Germinal center (tissue), 1 donor: ENCODE measurements around the gene APBB2.
"Not testable (repeated sequence)": the region's sequence is repeated elsewhere in the genome, so short reads cannot be mapped to it uniquely, and the experiment has no call there.

ENCODE experiments used
- DNase-seq: peaks from one replicate; pipeline ENCODE4 v3.0.0; 2012; ENCODE audit warnings: mixed read lengths, low spot score

Gene APBB2

DNA sequence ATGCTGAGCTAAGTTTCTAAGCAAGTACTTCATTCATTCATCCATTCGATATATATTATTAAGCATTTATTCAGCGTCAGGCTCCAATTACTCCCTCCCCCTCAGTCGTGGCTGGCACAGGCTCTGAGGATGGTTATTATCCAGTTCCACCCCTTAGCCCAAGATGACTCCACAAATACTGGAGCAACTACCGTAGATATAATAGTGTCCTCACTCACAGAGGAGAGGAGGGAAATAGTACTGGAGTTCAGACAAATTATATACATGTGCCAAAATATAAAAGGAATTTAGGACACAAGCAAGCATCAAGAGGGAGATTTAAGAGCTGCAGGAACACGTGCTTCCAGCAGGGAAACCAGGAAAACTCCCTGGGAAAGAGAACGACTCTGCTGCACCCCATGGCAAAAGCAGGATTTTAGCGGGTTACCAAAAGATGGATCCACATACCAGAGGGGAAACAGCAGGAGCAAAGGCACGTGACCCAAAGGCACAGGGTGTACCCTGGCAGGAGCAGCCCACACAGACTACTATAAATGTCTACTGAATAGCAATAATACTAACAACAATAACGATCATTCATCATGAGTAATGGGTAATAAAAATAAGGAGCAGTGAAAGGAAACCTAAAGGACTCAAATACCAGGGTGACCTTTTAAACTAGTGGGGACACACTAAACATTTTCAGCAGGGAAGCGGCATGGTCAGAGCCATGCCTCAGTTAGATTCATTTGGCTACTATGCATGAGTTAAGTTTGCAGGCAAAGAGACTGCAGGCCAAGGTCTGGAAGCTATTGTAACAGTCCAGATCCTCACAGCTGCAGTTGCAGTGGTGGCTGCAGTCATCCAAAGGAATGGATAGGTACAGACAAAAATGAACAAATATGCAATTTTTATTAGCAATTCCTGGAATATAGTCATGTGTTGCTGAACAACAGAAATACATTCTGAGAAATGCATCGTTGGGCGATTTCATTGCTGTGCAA, 153.7 kb downstream of the APBB2 start:
- DNase-seq = no peak

DNA sequence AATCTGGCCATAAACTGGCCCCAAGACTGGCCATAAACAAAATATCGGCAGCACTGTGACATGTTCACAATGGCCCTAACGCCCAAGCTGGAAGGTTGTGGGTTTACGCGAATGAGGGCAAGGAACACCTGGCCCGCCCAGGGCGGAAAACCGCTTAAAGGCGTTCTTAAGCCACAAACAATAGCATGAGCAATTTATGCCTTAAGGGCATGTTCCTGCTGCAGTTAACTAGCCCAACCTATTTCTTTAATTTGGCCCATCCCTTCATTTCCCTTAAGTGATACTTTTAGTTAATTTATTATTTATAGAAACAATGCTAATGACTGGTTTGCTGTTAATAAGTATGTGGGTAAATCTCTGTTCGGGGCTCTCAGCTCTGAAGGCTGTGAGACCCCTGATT, 154.9 kb downstream of the APBB2 start:
- not testable (repeated sequence) for DNase-seq

DNA sequence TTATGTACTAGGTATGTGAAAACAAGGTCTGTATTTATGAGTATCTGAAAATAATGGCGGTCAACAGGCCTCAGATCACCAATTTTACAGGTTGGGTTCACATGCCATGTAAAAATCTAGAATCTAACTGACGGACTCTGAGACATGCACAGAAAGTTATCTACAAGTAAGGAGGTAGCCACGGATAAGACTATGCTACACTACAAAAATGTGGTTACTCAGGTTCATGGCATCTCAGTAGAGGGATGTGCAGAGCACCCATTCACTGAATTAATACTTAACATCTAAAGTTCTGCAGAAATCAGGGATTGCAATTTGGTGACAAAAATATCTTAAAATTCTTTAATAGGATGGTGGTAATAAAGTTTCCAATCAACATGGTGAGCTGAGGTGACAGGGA, 155.9 kb downstream of the APBB2 start:
- no peak for DNase-seq

GRCh38 chr4:41057467-41057866, 156.9 kb downstream of the APBB2 start:
- no peak for DNase-seq

GRCh38 chr4:41052287-41052686, 162.1 kb downstream of the APBB2 start:
- DNase-seq = no peak

GRCh38 chr4:41050880-41051775, 163.2 kb downstream of the APBB2 start:
- DNase-seq = no peak

- DNase-seq = no peak
These were observed 164.2 kb downstream of the APBB2 start for GRCh38 chr4:41050116-41050515.

GRCh38 chr4:41049176-41049575, 165.2 kb downstream of the APBB2 start:
- DNase-seq = not testable (repeated sequence)

DNA sequence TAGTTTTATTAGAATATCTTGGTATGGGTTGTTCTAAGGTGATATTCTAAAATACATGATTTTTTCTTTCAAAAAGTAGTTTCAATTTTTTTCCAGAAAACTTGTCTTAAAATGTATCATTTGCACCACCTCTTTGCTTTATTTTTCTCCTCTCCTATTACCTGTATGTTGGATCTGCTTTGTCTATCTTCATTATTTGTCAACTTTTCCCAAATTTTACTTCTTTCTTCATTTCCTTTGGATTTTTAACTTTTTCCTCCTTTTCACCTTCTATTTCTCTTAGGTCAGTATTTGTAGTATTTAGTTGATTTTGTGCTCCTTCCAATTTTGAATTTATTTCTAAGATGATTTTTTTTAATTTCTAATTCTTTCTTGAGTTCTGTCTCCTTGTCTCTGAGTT, 169.6 kb downstream of the APBB2 start:
- no peak for DNase-seq

DNA sequence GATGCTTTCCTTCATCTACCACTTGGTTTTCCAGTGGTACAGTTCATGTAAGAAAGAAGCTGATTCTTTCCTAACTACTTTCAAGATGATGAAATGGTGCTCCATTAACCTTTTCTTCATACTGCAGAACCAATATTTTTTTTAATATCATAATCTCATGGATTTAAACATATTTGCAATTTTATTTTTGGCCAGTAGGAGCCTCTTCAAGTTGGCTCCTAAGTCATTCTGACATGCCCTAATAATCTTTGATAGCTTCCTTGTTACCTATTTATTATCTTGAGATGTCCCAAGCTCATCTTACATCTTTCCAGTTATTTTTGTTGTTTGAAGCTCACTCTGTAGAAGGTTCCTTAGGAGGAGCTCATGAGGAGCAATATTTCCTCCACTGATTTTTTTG, 170.2 kb downstream of the APBB2 start:
- no peak for DNase-seq

GRCh38 chr4:41043465-41043864, 170.9 kb downstream of the APBB2 start:
- DNase-seq = no peak

- no peak for DNase-seq
These were observed 172.8 kb downstream of the APBB2 start for GRCh38 chr4:41041551-41041950.

GRCh38 chr4:41039317-41039716, 175.0 kb downstream of the APBB2 start:
- no peak for DNase-seq

DNA sequence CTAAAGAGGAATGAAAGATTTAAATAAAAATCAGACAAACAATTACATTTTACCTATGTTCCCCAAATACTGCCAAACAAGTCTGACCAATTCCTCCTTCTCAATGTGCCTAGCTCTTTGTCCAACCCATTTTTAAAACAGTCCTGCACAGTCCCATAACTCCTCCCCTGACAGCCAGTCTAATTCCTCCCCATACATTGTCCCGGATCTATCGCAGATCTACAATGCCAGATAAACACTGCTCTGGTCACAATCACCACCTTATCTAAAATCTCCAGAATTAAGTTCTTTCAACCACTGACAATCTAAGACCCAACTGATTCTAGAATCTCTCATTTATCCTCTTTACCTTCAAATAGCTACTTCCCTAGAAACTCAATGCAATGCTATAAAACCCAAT, 176.0 kb downstream of the APBB2 start:
- DNase-seq = no peak

- DNase-seq = no peak
These were observed 185.2 kb downstream of the APBB2 start for GRCh38 chr4:41029098-41029497.

- no peak for DNase-seq
These were observed 185.8 kb downstream of the APBB2 start for GRCh38 chr4:41028392-41029076.

GRCh38 chr4:41026971-41027370, 187.4 kb downstream of the APBB2 start:
- DNase-seq = no peak

- DNase-seq = no peak
These were observed 188.5 kb downstream of the APBB2 start for GRCh38 chr4:41025824-41026223.

GRCh38 chr4:41024556-41025491, 189.5 kb downstream of the APBB2 start:
- no peak for DNase-seq

GRCh38 chr4:41022116-41022515, 192.2 kb downstream of the APBB2 start:
- DNase-seq = no peak
